Progenitor cell of endocrine pancreas (in vitro differentiated cells): ENCODE measurements around the gene CNTN5. TPM values are rescaled to one million over a fixed set of nuclear protein-coding genes. Genes with fewer than 3 reads are reported as not detected.

Source experiments
- DNase-seq: peaks from one replicate; pipeline ENCODE4 v3.0.0; 2021; ENCODE audit warnings: low spot score; ENCODE audit not compliant: unreplicated experiment
- H3K27ac Mint-ChIP-seq: 2 replicates; pipeline ENCODE4 v1.8.0; 2021; ENCODE audit warnings: mild to moderate bottlenecking, moderate library complexity, mixed read lengths
- H3K27me3 Mint-ChIP-seq: 2 replicates; pipeline ENCODE4 v1.8.0; 2021; ENCODE audit warnings: mixed read lengths
- H3K36me3 Mint-ChIP-seq: 2 replicates; pipeline ENCODE4 v1.8.0; 2022; ENCODE audit warnings: mixed read lengths; ENCODE audit not compliant: insufficient read depth
- H3K4me1 Mint-ChIP-seq: 2 replicates; pipeline ENCODE4 v1.8.0; 2021; ENCODE audit warnings: low read depth, mixed read lengths
- H3K4me3 Mint-ChIP-seq: 2 replicates; pipeline ENCODE4 v1.8.0; 2021; ENCODE audit warnings: low read depth, mild to moderate bottlenecking, moderate library complexity, mixed read lengths
- H3K9me3 Mint-ChIP-seq: 2 replicates; pipeline ENCODE4 v1.8.0; 2021; ENCODE audit warnings: low read depth, mixed read lengths
- CTCF ChIP-seq: fragments of 200-600 bp; sonication (generic); IDR thresholded peaks from one replicate; pipeline ENCODE4 v1.5.0; 2021; ENCODE audit warnings: antibody characterized with exemption, mild to moderate bottlenecking; ENCODE audit not compliant: unreplicated experiment
- total RNA-seq: library from RNA; stranded (reverse); gene quantifications from 2 replicates; pipeline ENCODE4 v1.2.1, GENCODE V29; 2021

Gene CNTN5
- total RNA-seq, 1 donor from 2014 or later, result 0.50 TPM

- no peak for TF ChIP-seq CTCF
- H3K27ac Mint-ChIP-seq, result no peak overlapping the region
- H3K4me3 Mint-ChIP-seq, result no peak overlapping the region
- H3K4me1 Mint-ChIP-seq, result no peaks in the 10 kb centered on the region
- no peaks in the 10 kb centered on the region for H3K36me3 Mint-ChIP-seq
- DNase-seq, result no peak
- no peaks in the 10 kb centered on the region for H3K27me3 Mint-ChIP-seq
- no peaks in the 10 kb centered on the region for H3K9me3 Mint-ChIP-seq
Observed at GRCh38 chr11:99952816-99953215, 932.1 kb downstream of the CNTN5 start.

DNA sequence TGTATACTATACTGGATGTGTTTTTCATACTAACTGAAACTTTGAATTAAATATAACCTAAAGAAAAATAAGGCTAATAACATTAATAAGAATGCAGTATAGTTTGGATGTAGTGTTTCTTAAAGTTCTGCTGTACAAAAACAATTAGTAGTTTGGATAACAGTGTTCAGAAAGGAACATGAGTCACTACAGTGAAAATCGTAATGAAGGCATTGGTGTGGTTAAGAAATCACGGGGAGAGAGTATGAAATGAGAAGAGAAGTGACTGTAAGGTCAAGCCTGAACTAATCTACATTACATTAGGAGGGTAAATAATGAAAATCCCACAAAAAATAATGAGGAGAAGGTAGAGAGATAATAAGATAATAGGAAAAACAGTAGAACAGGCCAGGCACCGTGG lies 939.8 kb downstream of the CNTN5 start:
- H3K36me3 Mint-ChIP-seq, result no peaks in the 10 kb centered on the region
- no peaks in the 10 kb centered on the region for H3K9me3 Mint-ChIP-seq
- no peak overlapping the region for H3K4me3 Mint-ChIP-seq
- no peak for TF ChIP-seq CTCF
- H3K4me1 Mint-ChIP-seq, result no peaks in the 10 kb centered on the region
- H3K27ac Mint-ChIP-seq, result no peak overlapping the region
- DNase-seq, result no peak
- H3K27me3 Mint-ChIP-seq, result no peaks in the 10 kb centered on the region

- DNase-seq, result no peak
- no peaks in the 10 kb centered on the region for H3K4me1 Mint-ChIP-seq
- no peaks in the 10 kb centered on the region for H3K27me3 Mint-ChIP-seq
- H3K27ac Mint-ChIP-seq, result no peak overlapping the region
- no peaks in the 10 kb centered on the region for H3K36me3 Mint-ChIP-seq
- no peak for TF ChIP-seq CTCF
- H3K4me3 Mint-ChIP-seq, result no peak overlapping the region
- no peaks in the 10 kb centered on the region for H3K9me3 Mint-ChIP-seq
Observed at GRCh38 chr11:99968336-99968735, 947.6 kb downstream of the CNTN5 start.

DNA sequence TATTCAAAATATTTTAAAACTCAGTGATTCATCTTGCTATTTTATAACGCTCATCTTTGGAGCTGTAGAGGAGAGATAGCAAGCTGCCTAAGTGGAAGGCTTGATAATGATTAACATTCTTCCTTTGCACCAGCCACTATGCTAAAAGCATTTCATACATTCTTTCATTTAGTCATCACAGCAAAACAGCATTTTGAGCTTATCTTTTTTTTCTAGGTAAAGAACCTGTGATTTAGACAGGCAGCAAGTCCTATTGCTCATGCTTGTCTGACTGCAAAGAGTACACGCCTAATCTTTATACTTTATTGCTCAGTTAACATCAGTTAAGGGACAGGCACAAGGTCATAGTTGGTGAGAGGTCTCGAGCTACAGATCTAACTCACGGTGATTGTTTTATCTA lies 953.2 kb downstream of the CNTN5 start:
- no peak overlapping the region for H3K4me3 Mint-ChIP-seq
- H3K27me3 Mint-ChIP-seq, result no peaks in the 10 kb centered on the region
- no peak for DNase-seq
- no peaks in the 10 kb centered on the region for H3K9me3 Mint-ChIP-seq
- H3K27ac Mint-ChIP-seq, result no peak overlapping the region
- no peaks in the 10 kb centered on the region for H3K36me3 Mint-ChIP-seq
- no peaks in the 10 kb centered on the region for H3K4me1 Mint-ChIP-seq
- no peak for TF ChIP-seq CTCF

DNA sequence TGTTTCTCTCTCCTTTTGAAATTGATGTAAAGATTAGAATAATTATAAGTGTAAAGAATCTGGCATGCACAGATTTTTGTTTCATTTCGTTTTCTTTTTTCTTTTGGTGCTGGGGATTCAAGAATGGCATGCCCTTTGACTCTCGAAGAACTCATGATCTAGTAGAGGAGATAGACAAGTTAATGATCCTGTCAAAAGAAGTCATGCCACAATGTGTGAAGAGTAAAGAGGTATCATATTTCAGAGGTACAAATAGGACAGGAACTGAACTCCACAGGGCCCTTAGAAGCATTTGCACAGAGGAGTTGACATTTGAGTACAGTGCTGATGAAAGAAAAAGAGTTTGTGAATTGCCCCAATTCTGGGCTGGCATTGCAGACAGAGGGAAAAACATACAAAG lies 958.3 kb downstream of the CNTN5 start:
- Mint-ChIP-seq H3K9me3 (no peaks in the 10 kb centered on the region), H3K4me1 (no peaks in the 10 kb centered on the region), H3K27me3 (no peaks in the 10 kb centered on the region), H3K36me3 (no peaks in the 10 kb centered on the region), H3K4me3 (no peak overlapping the region), H3K27ac (no peak overlapping the region)
- DNase-seq, result no peak
- no peak for TF ChIP-seq CTCF
